Measurements from ENCODE around the gene SOBP.
"Not testable (repeated sequence)": the region's sequence is repeated elsewhere in the genome, so short reads cannot be mapped to it uniquely, and the experiment has no call there.

Gene SOBP

GRCh38 chr6:107488875-107489635, 862 bp upstream of the SOBP start:
- DNase-seq (ENCODE audit: low spot score): peak; percentile 13

- no peak for DNase-seq (ENCODE audit: low spot score)
Observed at GRCh38 chr6:107490566-107491137, 735 bp downstream of the SOBP start.

DNA sequence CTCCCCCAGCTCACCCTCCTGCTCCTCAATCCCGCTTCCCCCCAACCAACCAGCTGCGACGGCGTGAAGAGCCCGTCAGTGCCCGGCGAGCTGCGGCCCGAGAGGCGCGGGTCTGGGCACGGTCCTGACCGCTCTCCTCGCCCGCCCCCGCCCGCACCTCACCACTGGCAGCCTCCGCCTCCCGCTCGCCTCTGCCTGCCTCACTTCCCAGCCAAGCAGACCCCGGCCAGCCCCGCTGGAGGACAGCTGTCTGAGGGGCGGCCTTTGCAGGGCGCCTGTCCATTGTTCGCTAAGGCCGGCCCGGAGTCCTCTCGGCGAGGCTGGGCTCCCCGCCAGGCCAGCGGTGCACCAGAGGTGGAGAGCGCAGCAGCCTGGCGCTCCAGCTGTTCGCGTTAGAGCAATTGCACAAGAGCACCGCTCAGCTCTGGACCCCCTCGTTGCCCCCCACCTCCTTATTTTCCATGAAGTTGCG, 1.3 kb downstream of the SOBP start:
- no peak for DNase-seq (ENCODE audit: low spot score)

- no peak for DNase-seq (ENCODE audit: low spot score)
Observed at GRCh38 chr6:107491760-107492660, 2.1 kb downstream of the SOBP start.

DNA sequence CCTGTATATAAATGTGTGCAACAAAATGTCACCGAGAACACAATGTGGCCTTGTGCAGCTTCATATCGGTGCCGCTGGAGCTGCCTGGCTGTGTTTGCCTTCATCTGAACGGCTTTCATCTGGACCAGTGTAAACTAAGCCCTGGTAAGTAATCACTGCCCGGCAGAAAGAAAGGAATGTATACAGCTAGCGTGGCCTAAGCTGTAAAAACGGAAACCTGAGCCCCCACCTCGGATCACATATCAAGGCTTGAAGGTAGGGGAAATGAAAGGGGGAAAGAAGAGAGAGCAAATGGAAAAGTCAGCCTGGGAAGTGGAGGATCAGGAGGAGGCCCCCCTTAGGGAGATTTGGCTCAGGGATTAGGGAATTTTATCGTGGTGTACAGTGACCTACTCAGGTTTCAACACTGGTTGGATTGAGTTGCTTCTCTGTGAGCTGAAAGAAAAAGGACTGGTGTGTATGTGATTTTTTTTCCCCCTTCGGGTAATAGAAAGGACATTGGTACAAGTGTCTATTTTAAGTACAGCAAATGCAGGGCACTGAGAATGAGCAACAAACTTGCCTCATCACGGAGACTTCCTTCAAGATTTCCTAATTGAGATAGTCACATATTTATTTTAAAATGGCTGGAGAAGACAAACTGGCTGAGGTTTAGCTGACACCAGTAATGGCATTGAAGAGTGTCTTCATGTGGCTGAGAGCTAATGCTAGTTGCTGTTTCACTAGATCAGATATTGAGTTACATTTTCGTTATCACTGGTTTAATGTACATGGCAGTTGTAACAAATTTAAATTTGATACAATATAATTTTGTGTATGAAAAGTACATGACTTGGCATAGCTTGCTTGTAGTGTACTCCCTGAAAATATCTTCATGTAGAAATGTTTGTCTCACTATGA, 3.5 kb downstream of the SOBP start:
- no peak for DNase-seq (ENCODE audit: low spot score)

DNA sequence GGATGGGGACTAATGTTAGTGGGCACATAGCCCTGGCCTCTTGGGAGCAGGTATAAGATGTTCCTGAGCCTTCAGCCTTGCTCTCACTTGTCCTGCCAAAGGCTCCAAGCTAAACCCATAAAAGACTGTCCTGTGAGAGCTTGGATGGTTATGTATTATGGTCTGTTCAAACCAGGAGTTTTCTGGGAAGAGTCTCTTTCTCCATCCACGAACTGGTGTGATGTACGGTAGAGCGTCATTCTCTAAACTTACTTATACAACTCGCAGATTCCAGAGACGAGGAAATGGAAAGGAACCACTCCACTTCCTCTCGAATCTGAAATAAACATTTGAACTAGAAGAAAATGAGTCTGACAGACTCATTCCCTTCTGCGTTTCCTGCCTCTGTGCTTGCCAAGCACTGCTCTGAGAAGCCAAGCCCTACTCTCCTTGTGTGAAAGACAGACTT, 5.3 kb downstream of the SOBP start:
- no peak for DNase-seq (ENCODE audit: low spot score)

DNA sequence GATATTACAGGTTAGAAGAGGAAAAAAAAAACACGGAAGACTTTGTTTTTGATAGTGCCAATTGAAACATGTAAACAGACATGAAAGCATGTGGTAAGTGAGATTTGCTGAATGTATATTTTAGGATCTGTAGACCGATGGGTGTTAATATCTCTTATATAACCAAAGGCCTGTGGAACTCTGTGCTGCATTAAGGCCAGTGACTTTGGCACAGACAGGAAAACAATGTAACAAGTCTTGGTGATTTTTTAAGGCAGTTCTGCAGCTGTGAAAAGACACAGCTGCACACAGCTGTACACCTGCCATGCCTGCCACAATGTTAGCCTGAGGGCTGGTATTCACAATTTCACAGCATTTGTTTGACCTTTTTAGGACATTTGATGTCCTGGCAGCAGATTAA, 6.1 kb downstream of the SOBP start:
- no peak for DNase-seq (ENCODE audit: low spot score)

DNA sequence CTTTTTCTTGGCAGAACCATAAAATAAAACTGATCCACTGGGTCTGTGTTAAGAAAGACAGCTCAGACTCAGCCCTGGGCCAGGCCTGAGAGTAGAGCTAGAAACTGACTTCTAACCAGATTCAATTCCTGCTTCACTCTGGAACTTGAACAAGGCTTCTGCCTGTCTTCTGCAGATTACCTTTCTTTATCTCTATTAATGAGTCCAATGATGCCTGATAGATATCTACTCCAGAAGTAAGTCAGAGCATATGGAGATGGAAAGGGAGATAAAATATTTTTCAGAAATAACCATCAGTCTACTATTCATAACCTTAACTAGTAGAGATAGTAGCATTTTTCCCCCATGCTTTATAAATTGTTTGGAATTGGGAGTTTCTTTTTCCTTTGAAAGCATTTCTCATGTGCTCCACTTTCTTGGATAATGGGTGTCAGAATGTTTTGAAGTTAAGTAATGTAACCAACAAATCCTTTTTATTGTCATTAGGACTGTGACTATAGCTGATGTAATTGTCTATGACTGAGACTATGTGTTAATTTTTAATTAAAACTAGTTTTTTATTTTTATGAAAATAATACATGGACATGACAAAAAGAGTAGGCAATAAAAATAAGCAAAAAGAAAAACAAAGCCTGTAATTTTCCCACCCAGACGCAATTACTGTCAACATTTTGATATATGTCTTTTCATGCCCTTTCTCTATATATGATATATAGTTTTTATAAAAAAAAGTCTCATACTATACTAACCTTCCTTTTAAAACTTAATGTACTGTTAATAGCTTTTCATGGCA, 7.2 kb downstream of the SOBP start:
- DNase-seq (ENCODE audit: low spot score): no peak

DNA sequence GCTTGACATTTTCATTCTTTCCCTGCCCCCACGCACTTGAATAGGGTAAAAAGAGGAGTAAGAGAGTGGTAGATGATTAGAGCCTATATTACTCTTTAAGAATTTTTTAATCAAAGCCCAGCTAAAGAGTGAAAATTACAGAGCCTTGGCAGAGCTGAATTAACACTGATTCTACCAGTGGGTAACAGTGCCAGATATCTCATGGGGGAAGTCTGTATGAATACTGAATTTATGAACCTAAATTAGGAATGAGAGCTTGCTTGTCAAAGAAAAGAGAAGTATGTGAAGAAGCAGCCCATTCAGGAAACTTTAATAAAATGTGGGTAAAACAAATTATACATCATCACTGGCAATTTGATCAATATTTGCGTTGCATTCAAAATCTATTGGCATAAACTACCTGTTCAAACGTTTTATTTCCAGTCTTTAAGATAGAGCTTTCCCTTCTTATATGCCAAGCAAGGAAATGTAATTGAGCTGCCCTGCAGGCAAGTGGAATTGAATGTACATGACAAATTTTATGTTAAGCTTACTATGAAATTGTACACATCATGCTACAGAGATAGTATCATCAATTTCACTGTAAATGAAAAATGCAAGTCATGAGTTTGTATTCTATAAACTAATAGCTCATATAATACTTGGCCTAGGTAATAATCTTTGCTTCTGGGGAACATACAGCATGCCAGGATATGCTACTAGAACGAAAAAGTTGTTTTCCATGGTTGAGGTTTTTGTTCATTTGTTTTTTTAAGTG, 14.5 kb downstream of the SOBP start:
- no peak for DNase-seq (ENCODE audit: low spot score)

DNA sequence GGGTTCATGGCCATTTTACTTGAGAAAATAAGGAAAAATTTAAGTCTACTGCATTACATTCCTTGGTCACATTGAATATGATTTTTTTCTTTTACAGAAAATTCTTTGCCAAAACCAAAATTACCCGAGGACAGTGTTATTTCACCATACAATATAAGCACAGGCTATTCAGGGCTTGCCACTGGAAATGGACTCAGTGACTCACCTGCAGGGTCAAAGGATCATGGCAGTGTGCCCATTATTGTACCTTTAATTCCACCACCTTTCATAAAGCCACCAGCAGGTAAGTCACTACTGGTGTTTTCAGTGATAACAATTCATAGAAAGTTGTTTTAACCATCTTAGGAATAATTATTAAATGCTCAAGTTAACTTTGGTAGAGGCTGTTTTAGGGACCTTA, 16.2 kb downstream of the SOBP start:
- peak; percentile 58 for DNase-seq (ENCODE audit: low spot score)

DNA sequence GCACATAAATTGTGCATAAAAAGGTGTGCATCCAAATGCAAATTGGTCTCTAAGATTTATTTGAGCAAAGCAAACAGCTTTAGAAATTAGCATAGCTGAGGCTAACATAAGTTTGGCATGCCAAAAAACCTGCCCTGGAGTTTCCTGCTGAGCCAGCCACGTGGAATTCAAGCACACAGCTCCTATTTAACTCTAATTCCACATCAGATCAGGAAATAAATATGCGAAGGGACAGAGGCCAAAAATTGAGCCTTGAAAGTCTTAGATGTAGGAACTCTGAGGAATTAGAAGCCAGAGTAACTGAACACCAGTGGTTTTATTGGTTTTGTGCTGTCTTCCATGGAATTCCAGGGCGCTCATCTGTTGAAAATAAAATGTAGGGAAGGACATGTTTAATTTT, 19.6 kb downstream of the SOBP start:
- DNase-seq (ENCODE audit: low spot score): no peak

GRCh38 chr6:107510108-107510507, 20.2 kb downstream of the SOBP start:
- no peak for DNase-seq (ENCODE audit: low spot score)

DNA sequence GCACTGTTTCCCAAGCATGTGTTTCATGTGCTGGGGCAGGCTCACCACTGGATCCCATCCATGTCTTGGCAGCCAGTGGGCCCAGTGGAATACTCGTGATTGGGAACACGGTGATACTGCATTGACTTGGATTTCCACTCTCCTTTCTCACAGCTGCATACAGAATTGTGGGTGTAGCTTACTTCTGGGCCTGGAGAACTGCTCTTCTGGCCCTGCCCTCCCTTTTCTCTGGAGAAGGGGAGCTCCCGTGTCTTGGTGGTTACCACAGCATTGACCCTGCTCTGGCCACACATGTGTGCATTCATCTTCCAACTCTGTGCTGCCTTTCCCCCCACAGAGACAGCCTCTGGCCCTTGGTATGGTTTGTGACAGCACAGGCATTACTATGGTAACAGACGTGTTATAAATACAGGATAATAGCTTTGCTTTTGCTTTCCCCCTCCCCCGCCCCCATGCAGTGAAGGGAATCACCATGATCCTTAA, 21.6 kb downstream of the SOBP start:
- no peak for DNase-seq (ENCODE audit: low spot score)

GRCh38 chr6:107513214-107513613, 23.3 kb downstream of the SOBP start:
- DNase-seq (ENCODE audit: low spot score): no peak

- DNase-seq (ENCODE audit: low spot score): no peak
Observed at GRCh38 chr6:107515955-107516354, 26.0 kb downstream of the SOBP start.

GRCh38 chr6:107517274-107517673, 27.4 kb downstream of the SOBP start:
- no peak for DNase-seq (ENCODE audit: low spot score)

GRCh38 chr6:107519224-107519623, 29.3 kb downstream of the SOBP start:
- DNase-seq (ENCODE audit: low spot score): not testable (repeated sequence)

DNA sequence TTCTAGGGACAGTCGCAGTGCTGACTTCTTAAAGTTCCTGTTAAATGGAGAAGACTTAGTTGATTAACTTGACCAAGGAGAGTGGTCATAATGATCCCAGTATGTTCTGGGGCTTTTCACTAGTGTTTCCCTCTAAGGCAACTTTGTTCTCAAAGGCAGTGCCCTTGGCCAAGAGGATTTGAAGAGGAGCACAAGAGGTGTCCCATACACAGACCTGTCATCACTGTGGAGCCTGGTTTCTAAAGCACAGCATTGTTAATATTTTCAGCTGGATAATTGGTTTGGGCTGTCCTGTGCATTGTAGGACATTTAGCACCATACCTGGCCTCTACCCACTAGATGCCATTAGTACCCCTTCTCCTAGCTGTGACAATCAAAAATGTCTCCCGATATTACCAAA, 30.8 kb downstream of the SOBP start:
- not testable (repeated sequence) for DNase-seq (ENCODE audit: low spot score)

DNA sequence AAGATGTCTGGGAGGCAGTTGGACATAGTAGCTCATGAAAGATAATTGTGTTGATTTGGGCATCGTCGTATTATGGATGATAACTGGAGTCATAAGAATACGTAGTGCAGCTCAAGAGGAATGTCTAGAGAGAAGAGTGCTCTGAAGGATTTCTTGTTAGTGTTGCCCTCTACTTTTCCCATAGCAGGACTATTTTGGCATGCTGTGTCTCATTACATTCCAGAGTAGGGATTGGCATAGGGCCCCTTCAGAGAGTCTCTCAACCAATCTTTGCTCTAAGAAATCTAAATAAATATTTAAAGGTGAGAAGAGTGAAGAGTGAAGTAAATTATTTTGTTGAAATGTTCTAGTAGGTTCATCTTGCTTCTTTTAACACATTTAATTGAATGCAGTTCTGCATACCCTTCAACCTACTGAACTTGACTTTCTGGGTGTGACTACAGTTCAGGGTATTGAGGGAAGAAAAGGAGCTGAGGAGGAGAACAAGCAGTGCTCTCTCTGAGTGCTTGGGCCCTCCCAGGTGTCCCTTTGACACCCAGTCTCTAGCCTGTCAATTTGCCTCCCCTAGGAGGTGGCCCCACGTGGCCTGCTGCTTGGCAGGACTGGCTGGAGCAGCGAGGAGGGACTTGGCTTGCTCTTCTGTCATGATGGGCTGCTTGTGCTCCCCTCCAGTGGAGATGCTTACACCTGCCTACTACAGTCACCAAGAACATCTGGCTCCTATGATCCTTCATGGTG, 33.3 kb downstream of the SOBP start:
- DNase-seq (ENCODE audit: low spot score): no peak

Measured in LoVo (cell line).